ENCODE data around the gene RFTN1. TPM values are rescaled to one million over a fixed set of nuclear protein-coding genes. Genes with fewer than 3 reads are reported as not detected.

Gene RFTN1
- polyA plus RNA-seq, 3 donors: 17.4 to 28.0 (median 27.2) TPM

DNA sequence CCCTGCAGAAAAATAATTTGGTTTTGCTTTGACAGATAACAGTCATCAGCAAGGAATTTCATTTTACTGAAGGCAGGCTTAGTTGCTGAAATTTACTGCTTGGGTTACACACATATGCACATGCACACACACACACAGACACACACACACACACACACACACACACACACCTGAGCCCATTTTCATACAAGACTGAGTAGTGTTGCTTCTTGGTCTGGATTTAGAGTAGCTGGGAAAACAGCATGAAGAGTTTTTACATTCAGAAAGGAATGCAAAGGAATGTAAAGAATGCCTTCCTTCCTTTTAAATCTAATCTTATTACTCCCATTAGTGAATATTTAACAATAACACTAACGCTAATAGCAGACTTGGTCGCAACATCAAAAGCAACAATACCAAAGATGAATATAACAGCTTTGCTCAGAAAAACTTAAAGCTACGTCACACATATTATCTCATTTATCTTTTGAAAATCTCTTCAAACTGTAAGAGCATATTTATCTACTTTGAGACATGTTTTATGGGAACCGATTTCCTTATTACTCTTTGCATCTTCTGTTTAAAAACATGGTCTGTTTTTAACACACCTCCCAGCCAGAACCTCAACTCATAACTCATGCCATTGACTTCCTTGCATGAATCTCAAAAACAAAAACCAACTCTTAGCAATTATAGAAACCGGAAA, 32.5 kb downstream of the RFTN1 start:
- H3K4me3 ChIP-seq (replicated peaks in 1 of 3; ENCODE audit: low read depth in 2 of 3, low read length in 3 of 3): peak overlapping the region in 2 of 3 experiments; percentile 30 to 62
- H2AFZ ChIP-seq (ENCODE audit: insufficient read depth, low read depth, low read length, poor library complexity, severe bottlenecking): peak overlapping the region; percentile 63
- H3K4me1 ChIP-seq (ENCODE audit: control insufficient read depth in 1 of 2, insufficient read depth in 2 of 2, low read length in 2 of 2): peaks cover 24 to 35% of the 10 kb centered on the region in 2 donors
- H3K36me3 ChIP-seq (replicated peaks in 1 of 2; ENCODE audit: control insufficient read depth in 1 of 2, insufficient read depth in 2 of 2, low read length in 2 of 2): peaks cover 0 to 17% of the 10 kb centered on the region in 2 donors
- H3K27ac ChIP-seq (ENCODE audit: low read depth in 1 of 2, low read length in 2 of 2): peak overlapping the region in 1 of 2 donors; percentile 84
- H4K20me1 ChIP-seq (ENCODE audit: insufficient read depth, low read length): no peaks in the 10 kb centered on the region
- TF ChIP-seq, protein P1, sequence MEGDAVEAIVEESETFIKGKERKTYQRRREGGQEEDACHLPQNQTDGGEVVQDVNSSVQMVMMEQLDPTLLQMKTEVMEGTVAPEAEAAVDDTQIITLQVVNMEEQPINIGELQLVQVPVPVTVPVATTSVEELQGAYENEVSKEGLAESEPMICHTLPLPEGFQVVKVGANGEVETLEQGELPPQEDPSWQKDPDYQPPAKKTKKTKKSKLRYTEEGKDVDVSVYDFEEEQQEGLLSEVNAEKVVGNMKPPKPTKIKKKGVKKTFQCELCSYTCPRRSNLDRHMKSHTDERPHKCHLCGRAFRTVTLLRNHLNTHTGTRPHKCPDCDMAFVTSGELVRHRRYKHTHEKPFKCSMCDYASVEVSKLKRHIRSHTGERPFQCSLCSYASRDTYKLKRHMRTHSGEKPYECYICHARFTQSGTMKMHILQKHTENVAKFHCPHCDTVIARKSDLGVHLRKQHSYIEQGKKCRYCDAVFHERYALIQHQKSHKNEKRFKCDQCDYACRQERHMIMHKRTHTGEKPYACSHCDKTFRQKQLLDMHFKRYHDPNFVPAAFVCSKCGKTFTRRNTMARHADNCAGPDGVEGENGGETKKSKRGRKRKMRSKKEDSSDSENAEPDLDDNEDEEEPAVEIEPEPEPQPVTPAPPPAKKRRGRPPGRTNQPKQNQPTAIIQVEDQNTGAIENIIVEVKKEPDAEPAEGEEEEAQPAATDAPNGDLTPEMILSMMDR (IDR thresholded peaks at IDR 0.05): no peak
- peaks cover 0 to 3% (median 0%) of the 10 kb centered on the region in 3 donors for H3K27me3 Mint-ChIP-seq (ENCODE audit: low read depth in 3 of 3)
- intact Hi-C loops (cut with micrococcal nuclease): no loop called here
- peaks cover 35 to 36% of the 10 kb centered on the region in 2 donors for H3K36me3 Mint-ChIP-seq
- 26% methylated on average over 3 of the region's 5 CpGs for WGBS (ENCODE audit: insufficient coverage)
- H3K9me3 ChIP-seq (replicated peaks in 1 of 2; ENCODE audit: control insufficient read depth in 1 of 2, insufficient read depth in 1 of 2, low read length in 2 of 2): no peaks in the 10 kb centered on the region
- peak overlapping the region; percentile 25 for H3K9ac ChIP-seq (ENCODE audit: insufficient read depth, low read length, poor library complexity, severe bottlenecking)
- peak overlapping the region; percentile 69 for H3K4me2 ChIP-seq (replicated peaks; ENCODE audit: extremely low read depth, low read length, poor library complexity, severe bottlenecking)
- H3K9me3 Mint-ChIP-seq: peaks cover 0 to 3% (median 2%) of the 10 kb centered on the region in 7 donors
- H3K27ac Mint-ChIP-seq: peak overlapping the region; percentile 81 to 95 (median 91)
- H3K79me2 ChIP-seq (ENCODE audit: insufficient read depth, low read length): peaks cover 13% of the 10 kb centered on the region
- H3K4me1 Mint-ChIP-seq: peaks cover 51% of the 10 kb centered on the region
- DNase-seq: peak in 1 of 3 donors; percentile 29
- no peaks in the 10 kb centered on the region for H3K27me3 ChIP-seq (ENCODE audit: control insufficient read depth in 2 of 2, insufficient read depth in 2 of 2, low read length in 2 of 2)
- peak overlapping the region; percentile 60 to 85 for H3K4me3 Mint-ChIP-seq

DNA sequence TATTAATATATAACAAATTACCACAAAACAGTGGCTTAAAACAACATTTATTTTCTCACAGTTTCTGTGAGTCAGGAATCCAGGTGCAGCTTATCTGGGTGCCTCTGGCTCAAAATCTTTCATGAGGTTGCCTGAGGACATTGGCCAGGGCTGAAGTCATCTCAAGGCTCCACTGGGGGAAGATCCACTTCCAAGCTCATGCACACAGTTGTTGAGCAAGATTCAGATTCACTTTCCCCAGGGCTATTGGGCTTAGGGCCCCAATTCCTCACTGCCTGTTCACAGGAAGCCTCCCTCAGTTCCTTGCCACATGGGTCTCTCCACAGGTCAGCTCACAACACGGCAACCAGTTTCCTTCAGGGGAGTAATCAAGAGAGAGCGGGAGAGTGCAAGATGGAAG, 35.0 kb downstream of the RFTN1 start:
- Mint-ChIP-seq H3K27ac (peak overlapping the region in 2 of 7 donors; percentile 31 to 62), H3K36me3 (peaks cover 27 to 42% of the 10 kb centered on the region in 2 donors), H3K27me3 (ENCODE audit: low read depth in 3 of 3) (peaks cover 0 to 3% (median 0%) of the 10 kb centered on the region in 3 donors), H3K9me3 (peaks cover 0 to 6% (median 2%) of the 10 kb centered on the region in 7 donors), H3K4me3 (no peak overlapping the region), H3K4me1 (peaks cover 44% of the 10 kb centered on the region)
- TF ChIP-seq, protein P1 (IDR thresholded peaks at IDR 0.05): no peak
- WGBS (ENCODE audit: insufficient coverage): no CpG with 5 or more reads among the region's 2 CpGs
- Histone ChIP-seq H3K9ac (ENCODE audit: insufficient read depth, low read length, poor library complexity, severe bottlenecking) (no peak overlapping the region), H3K4me3 (replicated peaks in 1 of 3; ENCODE audit: low read depth in 2 of 3, low read length in 3 of 3) (no peak overlapping the region), H2AFZ (ENCODE audit: insufficient read depth, low read depth, low read length, poor library complexity, severe bottlenecking) (no peak overlapping the region), H3K4me2 (replicated peaks; ENCODE audit: extremely low read depth, low read length, poor library complexity, severe bottlenecking) (no peak overlapping the region), H3K4me1 (ENCODE audit: control insufficient read depth in 1 of 2, insufficient read depth in 2 of 2, low read length in 2 of 2) (peaks cover 24 to 32% of the 10 kb centered on the region in 2 donors), H3K79me2 (ENCODE audit: insufficient read depth, low read length) (peaks cover 13% of the 10 kb centered on the region), H3K27me3 (ENCODE audit: control insufficient read depth in 2 of 2, insufficient read depth in 2 of 2, low read length in 2 of 2) (no peaks in the 10 kb centered on the region), H4K20me1 (ENCODE audit: insufficient read depth, low read length) (no peaks in the 10 kb centered on the region), H3K27ac (ENCODE audit: low read depth in 1 of 2, low read length in 2 of 2) (no peak overlapping the region), H3K9me3 (replicated peaks in 1 of 2; ENCODE audit: control insufficient read depth in 1 of 2, insufficient read depth in 1 of 2, low read length in 2 of 2) (no peaks in the 10 kb centered on the region), H3K36me3 (replicated peaks in 1 of 2; ENCODE audit: control insufficient read depth in 1 of 2, insufficient read depth in 2 of 2, low read length in 2 of 2) (peaks cover 0 to 27% of the 10 kb centered on the region in 2 donors)
- intact Hi-C loops (cut with micrococcal nuclease): no loop called here
- no peak for DNase-seq
